Measurements from ENCODE around the gene GOLGA6D.

DNA sequence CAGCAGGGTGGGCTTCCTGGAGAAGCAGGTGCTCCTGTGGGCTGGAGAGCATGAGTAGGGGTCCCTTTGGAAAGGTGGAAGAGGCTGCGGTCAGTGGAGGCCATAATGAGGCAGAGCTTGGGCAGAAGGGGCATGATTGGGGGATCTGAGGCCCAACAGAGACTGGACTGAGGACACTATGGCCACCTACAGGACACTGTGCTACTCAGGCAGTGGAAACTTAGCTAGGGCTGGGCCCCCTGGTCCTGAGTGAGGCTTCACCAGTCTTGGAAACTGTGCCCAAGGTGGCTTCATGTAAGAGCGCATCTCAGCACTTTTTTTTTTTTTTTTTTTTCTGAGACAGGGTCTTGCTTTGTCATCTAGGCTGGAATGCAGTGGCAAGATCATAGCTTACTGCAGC lies 46.9 kb downstream of the GOLGA6D start:
- TF ChIP-seq, protein P1, sequence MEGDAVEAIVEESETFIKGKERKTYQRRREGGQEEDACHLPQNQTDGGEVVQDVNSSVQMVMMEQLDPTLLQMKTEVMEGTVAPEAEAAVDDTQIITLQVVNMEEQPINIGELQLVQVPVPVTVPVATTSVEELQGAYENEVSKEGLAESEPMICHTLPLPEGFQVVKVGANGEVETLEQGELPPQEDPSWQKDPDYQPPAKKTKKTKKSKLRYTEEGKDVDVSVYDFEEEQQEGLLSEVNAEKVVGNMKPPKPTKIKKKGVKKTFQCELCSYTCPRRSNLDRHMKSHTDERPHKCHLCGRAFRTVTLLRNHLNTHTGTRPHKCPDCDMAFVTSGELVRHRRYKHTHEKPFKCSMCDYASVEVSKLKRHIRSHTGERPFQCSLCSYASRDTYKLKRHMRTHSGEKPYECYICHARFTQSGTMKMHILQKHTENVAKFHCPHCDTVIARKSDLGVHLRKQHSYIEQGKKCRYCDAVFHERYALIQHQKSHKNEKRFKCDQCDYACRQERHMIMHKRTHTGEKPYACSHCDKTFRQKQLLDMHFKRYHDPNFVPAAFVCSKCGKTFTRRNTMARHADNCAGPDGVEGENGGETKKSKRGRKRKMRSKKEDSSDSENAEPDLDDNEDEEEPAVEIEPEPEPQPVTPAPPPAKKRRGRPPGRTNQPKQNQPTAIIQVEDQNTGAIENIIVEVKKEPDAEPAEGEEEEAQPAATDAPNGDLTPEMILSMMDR (IDR thresholded peaks at IDR 0.05): no peak
- TF ChIP-seq POLR2A (IDR thresholded peaks at IDR 0.05): no peak
